ENCODE data around the gene FAM162A. TPM values are rescaled to one million over a fixed set of nuclear protein-coding genes. Genes with fewer than 3 reads are reported as not detected.

FAM162A gene
- total RNA-seq, 2 donors from 2014 or later: 7.1 to 8.0 TPM

DNA sequence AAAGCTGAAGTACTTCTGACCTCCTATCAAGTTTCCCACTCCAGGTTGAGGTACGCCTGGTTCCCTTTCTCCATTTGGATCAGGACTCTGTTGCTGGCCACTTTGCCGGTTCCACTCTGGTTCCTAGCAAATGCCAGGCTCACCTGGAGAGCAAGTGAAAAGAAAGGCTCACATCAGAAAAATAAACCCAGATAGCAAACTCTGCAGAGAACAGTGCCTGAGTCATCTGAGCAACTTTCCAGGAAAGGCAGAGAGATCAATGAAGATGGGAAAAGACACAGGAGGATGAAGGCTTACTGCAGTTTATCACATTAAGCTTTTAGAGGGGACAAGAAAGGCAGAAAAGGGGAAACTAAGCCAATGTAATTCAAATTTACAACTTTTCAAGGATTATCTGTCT lies 73.7 kb downstream of the FAM162A start:
- ATAC-seq (ENCODE audit: insufficient number of reproducible peaks, low FRiP score, low read depth) (no peak), DNase-seq (ENCODE audit: low spot score) (no peak)
- TF ChIP-seq, protein P1, sequence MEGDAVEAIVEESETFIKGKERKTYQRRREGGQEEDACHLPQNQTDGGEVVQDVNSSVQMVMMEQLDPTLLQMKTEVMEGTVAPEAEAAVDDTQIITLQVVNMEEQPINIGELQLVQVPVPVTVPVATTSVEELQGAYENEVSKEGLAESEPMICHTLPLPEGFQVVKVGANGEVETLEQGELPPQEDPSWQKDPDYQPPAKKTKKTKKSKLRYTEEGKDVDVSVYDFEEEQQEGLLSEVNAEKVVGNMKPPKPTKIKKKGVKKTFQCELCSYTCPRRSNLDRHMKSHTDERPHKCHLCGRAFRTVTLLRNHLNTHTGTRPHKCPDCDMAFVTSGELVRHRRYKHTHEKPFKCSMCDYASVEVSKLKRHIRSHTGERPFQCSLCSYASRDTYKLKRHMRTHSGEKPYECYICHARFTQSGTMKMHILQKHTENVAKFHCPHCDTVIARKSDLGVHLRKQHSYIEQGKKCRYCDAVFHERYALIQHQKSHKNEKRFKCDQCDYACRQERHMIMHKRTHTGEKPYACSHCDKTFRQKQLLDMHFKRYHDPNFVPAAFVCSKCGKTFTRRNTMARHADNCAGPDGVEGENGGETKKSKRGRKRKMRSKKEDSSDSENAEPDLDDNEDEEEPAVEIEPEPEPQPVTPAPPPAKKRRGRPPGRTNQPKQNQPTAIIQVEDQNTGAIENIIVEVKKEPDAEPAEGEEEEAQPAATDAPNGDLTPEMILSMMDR (IDR thresholded peaks at IDR 0.05): no peak
- H3K27me3 ChIP-seq (replicated peaks; ENCODE audit: insufficient read depth): no peaks in the 10 kb centered on the region
- H3K4me3 ChIP-seq: no peak overlapping the region
- H3K9me3 ChIP-seq: no peaks in the 10 kb centered on the region
- no peak overlapping the region for H3K27ac ChIP-seq
- no peaks in the 10 kb centered on the region for H3K4me1 ChIP-seq (ENCODE audit: control insufficient read depth in 1 of 2, low read depth in 2 of 2)
- H3K36me3 ChIP-seq: peaks cover 34% of the 10 kb centered on the region

DNA sequence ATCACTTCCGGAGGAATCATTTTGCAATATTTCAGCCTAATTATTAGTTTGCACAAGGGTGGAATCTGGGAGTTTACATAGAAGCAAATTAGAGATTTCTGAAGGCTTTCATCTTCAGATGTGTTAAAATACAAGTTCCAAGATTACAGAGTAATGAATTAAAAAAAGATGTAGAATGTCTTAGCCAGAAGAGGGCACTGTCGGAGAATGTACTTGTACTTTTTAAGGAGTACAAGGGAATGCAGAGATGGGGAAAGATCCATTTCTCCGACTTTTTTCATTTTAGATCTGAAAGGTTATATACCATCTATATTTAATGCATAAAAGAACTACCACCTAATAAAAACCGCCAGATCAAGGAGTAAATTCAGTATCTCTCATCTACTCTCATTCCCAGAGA lies 75.0 kb downstream of the FAM162A start:
- DNase-seq (ENCODE audit: low spot score) (no peak), ATAC-seq (ENCODE audit: insufficient number of reproducible peaks, low FRiP score, low read depth) (no peak)
- H3K9me3 ChIP-seq: no peaks in the 10 kb centered on the region
- no peaks in the 10 kb centered on the region for H3K4me1 ChIP-seq (ENCODE audit: control insufficient read depth in 1 of 2, low read depth in 2 of 2)
- peaks cover 36% of the 10 kb centered on the region for H3K36me3 ChIP-seq
- no peak overlapping the region for H3K27ac ChIP-seq
- no peak overlapping the region for H3K4me3 ChIP-seq
- TF ChIP-seq, protein P1 (IDR thresholded peaks at IDR 0.05): no peak
- no peaks in the 10 kb centered on the region for H3K27me3 ChIP-seq (replicated peaks; ENCODE audit: insufficient read depth)

DNA sequence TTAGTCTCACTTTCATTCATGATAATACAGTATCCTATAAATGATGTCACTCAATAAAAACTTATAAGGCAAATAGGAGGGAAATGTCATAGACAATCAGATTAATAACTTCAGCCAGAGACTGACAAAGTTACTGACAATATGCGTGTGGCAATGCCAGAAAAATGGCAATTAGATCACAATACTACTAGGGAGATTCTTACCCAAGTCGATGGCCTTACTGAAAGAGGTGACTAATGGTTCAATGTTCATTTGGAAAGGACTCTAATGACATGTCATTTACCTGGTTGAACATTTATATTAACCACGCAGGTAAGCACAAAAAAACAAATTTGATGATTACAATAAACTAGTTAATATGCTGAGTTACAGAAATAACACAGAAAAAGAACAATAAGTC lies 77.8 kb downstream of the FAM162A start:
- Histone ChIP-seq H3K27me3 (replicated peaks; ENCODE audit: insufficient read depth) (no peaks in the 10 kb centered on the region), H3K4me3 (no peak overlapping the region), H3K9me3 (no peaks in the 10 kb centered on the region), H3K4me1 (ENCODE audit: control insufficient read depth in 1 of 2, low read depth in 2 of 2) (no peaks in the 10 kb centered on the region), H3K36me3 (peaks cover 40% of the 10 kb centered on the region), H3K27ac (no peak overlapping the region)
- no peak for ATAC-seq (ENCODE audit: insufficient number of reproducible peaks, low FRiP score, low read depth)
- TF ChIP-seq, protein P1 (IDR thresholded peaks at IDR 0.05): no peak
- no peak for DNase-seq (ENCODE audit: low spot score)

Other genes with a start within 250 kb of the FAM162A start
- not detected for gene CASR, start 200.5 kb upstream of the FAM162A start, total RNA-seq
- gene CSTA, start 58.9 kb upstream of the FAM162A start, total RNA-seq: 10 to 100 TPM in 1 of 2 donors, not detected in 1; 12.3 TPM
- gene MIX23, start 951 bp upstream of the FAM162A start, total RNA-seq: 10 to 100 TPM; 10.7 to 13.4 TPM
- 1 to 10 TPM; 3.8 to 6.2 TPM for gene WDR5B, start 31.9 kb downstream of the FAM162A start, total RNA-seq
- gene KPNA1, start 130.8 kb downstream of the FAM162A start, total RNA-seq: 10 to 100 TPM; 30.7 to 59.2 TPM
- 10 to 100 TPM; 31.8 to 38.0 TPM for gene PARP9, start 180.1 kb downstream of the FAM162A start, total RNA-seq
- 10 to 100 TPM; 16.2 to 31.5 TPM for gene DTX3L, start 180.2 kb downstream of the FAM162A start, total RNA-seq
- 1 to 10 TPM; 4.0 to 4.1 TPM for gene PARP15, start 193.5 kb downstream of the FAM162A start, total RNA-seq